Endothelial cell (in vitro differentiated cells): ENCODE results near the gene BEST4. TPM values are rescaled to one million over a fixed set of nuclear protein-coding genes. Genes with fewer than 3 reads are reported as not detected.

Experiments
- DNase-seq: peaks from one replicate; pipeline ENCODE4 v3.0.0; 2021; ENCODE audit warnings: low spot score
- H3K27ac Mint-ChIP-seq: one replicate; pipeline ENCODE4 v1.8.0; 2021; ENCODE audit warnings: mixed read lengths, inconsistent platforms; ENCODE audit not compliant: unreplicated experiment
- H3K27me3 Mint-ChIP-seq: one replicate; pipeline ENCODE4 v1.8.0; 2021; ENCODE audit warnings: mild to moderate bottlenecking, moderate library complexity, mixed read lengths, inconsistent platforms; ENCODE audit not compliant: unreplicated experiment
- H3K36me3 Mint-ChIP-seq: one replicate; pipeline ENCODE4 v1.8.0; 2021; ENCODE audit warnings: mild to moderate bottlenecking, low read depth, mixed read lengths, inconsistent platforms; ENCODE audit not compliant: unreplicated experiment
- H3K4me1 Mint-ChIP-seq: one replicate; pipeline ENCODE4 v1.8.0; 2021; ENCODE audit warnings: mild to moderate bottlenecking, mixed read lengths, inconsistent platforms; ENCODE audit not compliant: unreplicated experiment
- H3K4me3 Mint-ChIP-seq: one replicate; pipeline ENCODE4 v1.8.0; 2021; ENCODE audit warnings: mild to moderate bottlenecking, mixed read lengths, inconsistent platforms; ENCODE audit not compliant: unreplicated experiment
- H3K9me3 Mint-ChIP-seq: one replicate; pipeline ENCODE4 v1.8.0; 2021; ENCODE audit warnings: mixed read lengths, inconsistent platforms; ENCODE audit not compliant: unreplicated experiment
- total RNA-seq: library from RNA; stranded (reverse); fragmentation: NEBNext Ultra II Directional; extraction: Animal tissue kit (Norgen Biotek cat#: 25700); gene quantifications from one replicate; pipeline ENCODE4 v1.2.1, GENCODE V29; 2021; ENCODE audit not compliant: unreplicated experiment
- TF ChIP-seq, protein P1 (sequence below): fragments of 200-600 bp; sonication (generic); IDR thresholded peaks from one replicate; pipeline ENCODE4 v1.5.0; 2021; ENCODE audit warnings: antibody characterized with exemption; ENCODE audit not compliant: unreplicated experiment

The BEST4 gene
- total RNA-seq, 1 donor from 2014 or later: 0.18 TPM

DNA sequence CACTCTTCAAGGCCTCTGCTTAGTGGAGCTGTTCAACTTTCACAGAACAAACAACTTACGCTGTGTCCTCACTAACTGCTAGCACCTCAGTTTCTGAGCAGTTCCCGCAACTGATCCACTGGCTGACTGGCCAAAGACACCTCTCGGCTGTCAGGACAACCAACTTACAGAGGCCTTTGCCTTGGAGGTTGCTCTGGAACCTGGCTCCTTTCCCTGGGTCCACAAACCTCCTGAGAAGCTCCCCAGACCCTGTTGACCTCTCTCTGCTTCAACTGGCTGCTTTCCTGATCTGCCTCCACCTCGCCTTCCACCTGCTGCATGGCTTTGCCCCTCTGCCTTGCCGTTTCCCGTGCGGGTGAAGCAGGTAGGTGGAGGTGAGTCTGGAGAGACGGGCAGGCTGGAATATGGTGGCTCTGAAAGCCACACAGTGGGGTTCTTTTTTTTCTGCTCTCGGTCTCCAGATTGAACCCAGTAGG, 33.3 kb upstream of the BEST4 start:
- Mint-ChIP-seq H3K4me1 (peaks cover 15% of the 10 kb centered on the region), H3K4me3 (peak overlapping the region; percentile 73)
- no peak for DNase-seq

DNA sequence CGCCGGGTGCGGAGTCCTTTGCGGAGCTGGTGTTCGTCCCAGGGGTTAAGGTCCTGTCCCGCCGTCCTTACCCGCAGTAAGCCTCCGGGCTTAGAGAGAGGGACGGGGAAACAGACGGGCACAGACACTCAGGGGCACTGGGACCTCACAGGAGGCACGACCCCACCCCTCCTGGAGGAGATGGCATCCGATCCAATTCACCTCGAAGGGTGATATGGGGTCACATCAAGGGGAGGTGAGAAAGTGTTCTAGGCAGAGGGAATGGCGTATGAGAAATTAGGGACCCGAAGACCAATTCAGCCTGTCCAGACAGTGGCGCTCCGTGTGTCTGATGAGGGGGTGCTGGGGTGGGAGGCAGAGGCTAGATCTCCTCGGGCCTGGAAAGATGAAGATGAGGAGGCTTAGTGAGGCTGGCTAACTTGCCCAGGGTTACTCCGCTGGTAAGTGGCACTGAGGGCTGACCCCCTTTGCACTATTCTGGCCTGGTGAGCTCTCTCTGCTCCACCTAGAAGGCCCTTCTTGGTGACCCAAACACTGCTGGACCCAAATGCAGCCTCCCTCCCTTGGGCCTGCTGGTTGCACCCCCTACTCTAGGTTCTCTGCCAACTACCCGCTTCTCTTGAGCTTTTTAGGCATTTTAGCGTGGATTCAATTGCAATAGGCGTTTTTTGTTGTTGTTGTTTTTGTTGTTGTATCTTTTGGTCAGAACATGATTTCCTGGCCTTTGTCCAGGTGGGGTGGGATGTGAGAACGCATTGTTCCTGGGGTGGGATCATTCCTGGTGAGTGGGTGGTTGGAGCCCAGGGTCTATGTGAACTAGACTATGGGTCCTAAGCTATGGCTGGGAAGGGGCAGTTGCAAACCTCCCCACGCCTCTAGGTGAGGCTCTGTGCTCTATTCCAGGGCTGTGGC, 32.6 kb upstream of the BEST4 start:
- Mint-ChIP-seq H3K27ac (peak overlapping the region; percentile 99), H3K9me3 (no peaks in the 10 kb centered on the region), H3K27me3 (peaks cover 10% of the 10 kb centered on the region), H3K36me3 (peaks cover 1% of the 10 kb centered on the region), H3K4me3 (peak overlapping the region; percentile 87), H3K4me1 (peaks cover 14% of the 10 kb centered on the region)
- TF ChIP-seq, protein P1, sequence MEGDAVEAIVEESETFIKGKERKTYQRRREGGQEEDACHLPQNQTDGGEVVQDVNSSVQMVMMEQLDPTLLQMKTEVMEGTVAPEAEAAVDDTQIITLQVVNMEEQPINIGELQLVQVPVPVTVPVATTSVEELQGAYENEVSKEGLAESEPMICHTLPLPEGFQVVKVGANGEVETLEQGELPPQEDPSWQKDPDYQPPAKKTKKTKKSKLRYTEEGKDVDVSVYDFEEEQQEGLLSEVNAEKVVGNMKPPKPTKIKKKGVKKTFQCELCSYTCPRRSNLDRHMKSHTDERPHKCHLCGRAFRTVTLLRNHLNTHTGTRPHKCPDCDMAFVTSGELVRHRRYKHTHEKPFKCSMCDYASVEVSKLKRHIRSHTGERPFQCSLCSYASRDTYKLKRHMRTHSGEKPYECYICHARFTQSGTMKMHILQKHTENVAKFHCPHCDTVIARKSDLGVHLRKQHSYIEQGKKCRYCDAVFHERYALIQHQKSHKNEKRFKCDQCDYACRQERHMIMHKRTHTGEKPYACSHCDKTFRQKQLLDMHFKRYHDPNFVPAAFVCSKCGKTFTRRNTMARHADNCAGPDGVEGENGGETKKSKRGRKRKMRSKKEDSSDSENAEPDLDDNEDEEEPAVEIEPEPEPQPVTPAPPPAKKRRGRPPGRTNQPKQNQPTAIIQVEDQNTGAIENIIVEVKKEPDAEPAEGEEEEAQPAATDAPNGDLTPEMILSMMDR: no peak
- no peak for DNase-seq

More for the DNA sequence above, 33.3 kb upstream of the BEST4 start:
- peak overlapping the region; percentile 75 for H3K27ac Mint-ChIP-seq
- peaks cover 10% of the 10 kb centered on the region for H3K27me3 Mint-ChIP-seq
- no peaks in the 10 kb centered on the region for H3K36me3 Mint-ChIP-seq
- TF ChIP-seq, protein P1: no peak
- no peaks in the 10 kb centered on the region for H3K9me3 Mint-ChIP-seq

DNA sequence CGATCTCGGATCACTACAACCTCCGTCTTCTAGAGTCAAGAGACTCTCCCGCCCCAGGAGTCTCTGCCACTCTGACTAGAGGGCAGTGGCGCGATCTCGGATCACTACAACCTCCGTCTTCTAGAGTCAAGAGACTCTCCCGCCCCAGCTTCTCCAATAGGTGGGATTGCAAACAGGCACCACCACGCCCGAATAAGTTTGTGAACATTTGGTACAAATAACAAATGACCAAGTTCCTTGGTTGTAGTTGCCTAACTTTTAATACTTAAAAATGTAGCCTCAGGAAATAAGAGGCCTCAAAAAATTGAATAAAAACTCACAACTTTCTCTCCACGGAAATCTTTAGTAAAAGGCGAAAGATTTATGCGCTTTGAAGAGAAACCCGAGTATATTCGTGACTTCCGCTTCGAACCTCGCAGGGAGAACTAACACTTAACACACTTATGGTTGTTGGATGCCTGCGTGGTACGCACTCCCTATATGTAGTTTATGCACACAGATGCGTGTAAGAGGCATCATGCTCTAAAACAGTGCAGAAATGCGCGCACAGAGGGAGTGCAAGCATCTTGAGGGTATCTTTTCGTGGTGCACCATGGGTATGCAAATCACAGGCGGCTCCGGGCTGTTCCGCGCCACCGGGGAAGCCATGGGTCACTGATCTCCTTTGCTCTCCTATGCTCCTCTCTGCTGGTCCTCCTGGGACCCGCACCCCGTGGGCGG, 31.8 kb upstream of the BEST4 start:
- Mint-ChIP-seq H3K27me3 (peaks cover 10% of the 10 kb centered on the region), H3K27ac (peak overlapping the region; percentile 99), H3K4me3 (peak overlapping the region; percentile 87), H3K9me3 (no peaks in the 10 kb centered on the region), H3K36me3 (peaks cover 9% of the 10 kb centered on the region), H3K4me1 (peaks cover 20% of the 10 kb centered on the region)
- peak; percentile 69 for DNase-seq
- TF ChIP-seq, protein P1: no peak

DNA sequence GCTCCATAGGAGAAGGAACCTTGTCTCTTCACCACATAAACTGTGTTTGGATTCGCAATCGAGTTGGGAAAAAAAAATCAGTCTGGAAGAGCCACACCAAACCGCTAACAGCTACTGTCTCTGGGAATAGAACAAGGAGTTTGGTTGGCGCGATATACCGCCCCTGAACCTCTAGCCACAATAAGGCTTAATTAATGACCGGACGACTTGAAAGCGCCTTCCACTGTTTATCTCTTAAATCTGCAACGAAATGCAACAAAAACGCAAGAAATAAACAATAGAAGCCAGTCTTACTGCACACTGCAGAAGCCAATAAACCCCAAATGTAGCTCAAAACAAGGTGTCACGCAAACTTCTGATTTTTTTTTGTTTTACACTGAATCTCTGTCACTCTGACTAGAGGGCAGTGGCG, 31.2 kb upstream of the BEST4 start:
- TF ChIP-seq, protein P1: no peak
- Mint-ChIP-seq H3K36me3 (peaks cover 11% of the 10 kb centered on the region), H3K27ac (peak overlapping the region; percentile 99), H3K4me3 (peak overlapping the region; percentile 87), H3K4me1 (peaks cover 21% of the 10 kb centered on the region), H3K9me3 (no peaks in the 10 kb centered on the region), H3K27me3 (peaks cover 14% of the 10 kb centered on the region)
- no peak for DNase-seq
